ENCODE results near the gene ZNF273. TPM values are rescaled to one million over a fixed set of nuclear protein-coding genes. Genes with fewer than 3 reads are reported as not detected.

Gene ZNF273
- total RNA-seq, 1 donor from 2014 or later: 1.7 TPM

DNA sequence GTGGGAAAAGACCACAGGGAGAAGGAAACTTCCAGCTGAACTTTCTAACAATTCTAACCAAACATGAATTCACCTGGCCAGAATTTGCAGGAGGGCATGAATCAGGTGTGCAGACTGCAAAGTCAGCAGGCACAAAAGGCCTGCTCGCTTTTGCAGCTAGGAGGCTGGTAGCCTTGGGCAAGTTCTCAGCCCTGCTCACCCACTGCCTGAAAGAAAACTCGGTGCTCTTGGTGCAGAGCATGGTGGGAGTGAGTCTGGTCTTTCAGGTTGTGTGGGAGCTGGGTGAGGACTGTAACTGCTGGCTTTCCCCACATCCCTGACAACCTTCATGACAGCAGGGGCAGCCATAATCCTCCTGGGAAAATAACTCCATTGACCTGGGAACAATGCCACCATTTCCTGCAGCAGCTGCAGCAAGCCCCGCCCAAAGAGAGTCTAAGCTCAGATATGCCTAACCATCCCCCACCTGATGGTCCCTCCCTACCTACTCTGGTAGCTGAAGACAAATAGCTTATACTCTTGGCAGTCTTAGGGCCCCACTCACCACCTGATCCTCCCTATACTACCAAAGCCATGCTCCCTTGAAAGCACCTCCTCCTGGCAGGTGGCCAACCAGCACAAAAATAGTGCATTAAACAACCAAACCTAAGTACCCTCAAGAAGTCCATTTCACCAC, 56.1 kb downstream of the ZNF273 start:
- Histone ChIP-seq H3K27ac (no peak overlapping the region), H3K36me3 (no peaks in the 10 kb centered on the region), H3K27me3 (no peaks in the 10 kb centered on the region), H3K4me1 (no peaks in the 10 kb centered on the region), H3K4me3 (no peak overlapping the region), H3K9me3 (no peaks in the 10 kb centered on the region)
- DNase-seq (ENCODE audit: low spot score in 2 of 2): no peak
- intact Hi-C loops (cut with DNase I): loop anchor here (10.0 kb wide), 1 partner anchor 416 kb away; the partner anchor contains the start of gene ZNF92
- TF ChIP-seq, protein P1, sequence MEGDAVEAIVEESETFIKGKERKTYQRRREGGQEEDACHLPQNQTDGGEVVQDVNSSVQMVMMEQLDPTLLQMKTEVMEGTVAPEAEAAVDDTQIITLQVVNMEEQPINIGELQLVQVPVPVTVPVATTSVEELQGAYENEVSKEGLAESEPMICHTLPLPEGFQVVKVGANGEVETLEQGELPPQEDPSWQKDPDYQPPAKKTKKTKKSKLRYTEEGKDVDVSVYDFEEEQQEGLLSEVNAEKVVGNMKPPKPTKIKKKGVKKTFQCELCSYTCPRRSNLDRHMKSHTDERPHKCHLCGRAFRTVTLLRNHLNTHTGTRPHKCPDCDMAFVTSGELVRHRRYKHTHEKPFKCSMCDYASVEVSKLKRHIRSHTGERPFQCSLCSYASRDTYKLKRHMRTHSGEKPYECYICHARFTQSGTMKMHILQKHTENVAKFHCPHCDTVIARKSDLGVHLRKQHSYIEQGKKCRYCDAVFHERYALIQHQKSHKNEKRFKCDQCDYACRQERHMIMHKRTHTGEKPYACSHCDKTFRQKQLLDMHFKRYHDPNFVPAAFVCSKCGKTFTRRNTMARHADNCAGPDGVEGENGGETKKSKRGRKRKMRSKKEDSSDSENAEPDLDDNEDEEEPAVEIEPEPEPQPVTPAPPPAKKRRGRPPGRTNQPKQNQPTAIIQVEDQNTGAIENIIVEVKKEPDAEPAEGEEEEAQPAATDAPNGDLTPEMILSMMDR (IDR thresholded peaks at IDR 0.05): no peak

DNA sequence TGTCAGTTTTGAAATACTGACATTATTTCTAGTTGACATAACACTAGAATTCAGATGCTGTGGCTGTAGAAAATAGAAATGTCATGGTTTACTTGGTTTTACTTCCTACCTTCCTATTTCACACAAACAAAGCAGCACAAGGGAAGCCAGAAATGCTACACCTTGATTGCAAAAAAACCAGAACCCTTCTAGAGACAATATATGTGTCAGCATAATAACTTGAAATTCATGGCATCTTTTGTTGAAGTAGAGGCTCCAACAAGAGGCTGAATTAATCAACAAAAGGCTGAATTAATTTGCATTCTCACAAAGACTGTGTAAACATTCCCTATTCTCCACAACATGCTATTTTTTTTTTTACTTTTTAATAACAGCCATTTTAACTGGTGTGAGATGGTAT, 62.5 kb downstream of the ZNF273 start:
- Histone ChIP-seq H3K9me3 (no peaks in the 10 kb centered on the region), H3K36me3 (no peaks in the 10 kb centered on the region), H3K4me1 (no peaks in the 10 kb centered on the region), H3K4me3 (no peak overlapping the region), H3K27me3 (no peaks in the 10 kb centered on the region), H3K27ac (no peak overlapping the region)
- DNase-seq (ENCODE audit: low spot score in 2 of 2): no peak
- intact Hi-C loops (cut with DNase I): no loop called here
- TF ChIP-seq, protein P1 (IDR thresholded peaks at IDR 0.05): no peak

DNA sequence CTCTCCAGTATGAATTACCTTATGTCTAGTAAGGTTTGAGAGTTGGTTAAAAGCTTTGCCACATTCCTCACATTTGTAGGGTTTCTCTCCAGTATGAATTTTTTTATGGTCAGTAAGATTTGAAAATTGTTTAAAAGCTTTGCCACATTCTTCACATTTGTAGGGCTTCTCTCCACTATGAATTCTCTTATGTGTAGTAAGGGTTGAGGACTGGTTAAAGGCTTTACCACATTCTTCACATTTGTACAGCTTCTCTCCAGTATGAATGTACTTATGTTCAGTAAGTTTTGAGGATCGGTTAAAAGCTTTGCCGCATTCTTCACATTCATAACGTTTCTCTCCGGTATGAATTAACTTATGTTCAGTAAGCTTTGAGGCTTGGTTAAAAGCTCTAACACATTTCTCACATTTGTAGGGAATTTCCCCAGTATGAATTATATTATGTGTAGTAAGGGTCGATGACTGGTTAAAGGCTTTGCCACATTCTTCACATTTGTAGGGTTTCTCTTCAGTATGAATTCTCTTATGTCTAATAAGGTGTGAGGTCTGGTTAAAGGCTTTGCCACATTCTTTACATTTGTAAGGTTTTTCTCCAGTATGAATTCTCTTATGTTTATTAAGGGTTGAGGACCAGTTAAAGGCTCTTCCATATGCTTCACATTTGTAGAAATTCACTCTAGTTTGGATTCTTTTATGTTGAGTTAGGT, 75.6 kb downstream of the ZNF273 start:
- TF ChIP-seq, protein P1 (IDR thresholded peaks at IDR 0.05): no peak
- intact Hi-C loops (cut with DNase I): no loop called here
- Histone ChIP-seq H3K36me3 (peaks cover 32 to 58% of the 10 kb centered on the region in 2 donors), H3K4me1 (no peaks in the 10 kb centered on the region), H3K27me3 (no peaks in the 10 kb centered on the region), H3K27ac (no peak overlapping the region), H3K9me3 (peaks cover 45 to 85% of the 10 kb centered on the region in 2 donors), H3K4me3 (no peak overlapping the region)
- DNase-seq (ENCODE audit: low spot score in 2 of 2): no peak

Other genes starting within 250 kb of the ZNF273 start
- gene ZNF107, start 237.1 kb upstream of the ZNF273 start, total RNA-seq: 0.85 TPM
- gene ZNF138, start 108.8 kb upstream of the ZNF273 start, total RNA-seq: 2.0 TPM
- gene ZNF117, start 87.8 kb downstream of the ZNF273 start, total RNA-seq: 6.4 TPM
- gene ERV3-1, start 103.4 kb downstream of the ZNF273 start, total RNA-seq: 9.5 TPM

Data from ascending aorta (tissue), 2 donors.